Liver (tissue), 9 donors: ENCODE data around the gene KCNMB1. TPM values are rescaled to one million over a fixed set of nuclear protein-coding genes. Genes with fewer than 3 reads are reported as not detected.

ENCODE experiments used
- DNase-seq: peaks from one replicate; pipeline ENCODE4 v3.0.0-alpha.2; 2017; ENCODE audit warnings: low spot score
- H3K27ac ChIP-seq, 2 donors: one replicate each; pipeline ENCODE4 v1.7.0; 2013; ENCODE audit warnings: inconsistent platforms in 2 of 2, low read length in 2 of 2, control low read depth in 1 of 2, low read depth in 1 of 2, mild to moderate bottlenecking in 1 of 2
- H3K27me3 ChIP-seq, 4 donors: one replicate each; pipeline versions ENCODE4 v1.6.1 to v1.7.0; 2013; ENCODE audit warnings: low read length in 3 of 4, inconsistent platforms in 1 of 4, mild to moderate bottlenecking in 1 of 4, moderate library complexity in 1 of 4; ENCODE audit not compliant: control insufficient read depth in 4 of 4, insufficient read depth in 4 of 4
- H3K36me3 ChIP-seq, 4 donors: one replicate each; pipeline versions ENCODE4 v1.6.1 to v1.7.0; 2013; ENCODE audit warnings: low read length in 3 of 4, mild to moderate bottlenecking in 3 of 4, low read depth in 1 of 4, moderate library complexity in 1 of 4; ENCODE audit not compliant: control insufficient read depth in 4 of 4, insufficient read depth in 3 of 4
- H3K4me1 ChIP-seq, 4 donors: one replicate each; pipeline versions ENCODE4 v1.6.1 to v1.7.0; 2013; ENCODE audit warnings: low read length in 3 of 4, mild to moderate bottlenecking in 3 of 4, moderate library complexity in 1 of 4; ENCODE audit not compliant: control insufficient read depth in 4 of 4, insufficient read depth in 4 of 4
- H3K4me3 ChIP-seq, 3 donors: one replicate each; pipeline versions ENCODE4 v1.6.1 to v1.7.0; 2013; ENCODE audit warnings: low read length in 3 of 3, control low read depth in 1 of 3, low read depth in 1 of 3, mild to moderate bottlenecking in 1 of 3
- H3K9ac ChIP-seq, 2 donors: one replicate each; pipeline ENCODE4 v1.7.0; 2013; ENCODE audit warnings: low read length in 2 of 2, mild to moderate bottlenecking in 2 of 2, moderate library complexity in 2 of 2, control low read depth in 1 of 2, low read depth in 1 of 2
- H3K9me3 ChIP-seq, 4 donors: one replicate each; pipeline versions ENCODE4 v1.6.1 to v1.7.0; 2013; ENCODE audit warnings: low read length in 3 of 4; ENCODE audit not compliant: control insufficient read depth in 4 of 4
- CTCF ChIP-seq: fragments of 150-350 bp; IDR thresholded peaks from 2 replicates; pipeline ENCODE4 v1.5.1; 2017; ENCODE audit warnings: improper control_type of control experiment, low read depth, low read length; ENCODE audit not compliant: missing input control
- EGR1 ChIP-seq, 2 donors: IDR thresholded peaks; 2 replicates each; pipeline ENCODE4 v1.6.1; 2016 to 2018; ENCODE audit warnings: antibody characterized with exemption in 2 of 2, low read depth in 2 of 2
- FOXA1 ChIP-seq: IDR thresholded peaks from 2 replicates; pipeline ENCODE4 v1.6.1; 2016; ENCODE audit warnings: antibody characterized with exemption
- FOXA2 ChIP-seq: IDR thresholded peaks from 2 replicates; pipeline ENCODE4 v1.6.1; 2016; ENCODE audit warnings: antibody characterized with exemption
- GABPA ChIP-seq, 2 donors: IDR thresholded peaks in 1 of 2; conservative IDR thresholded peaks in 1 of 2; 2 replicates each; pipeline ENCODE4 v1.6.1; 2016; ENCODE audit warnings: antibody characterized with exemption in 2 of 2, mild to moderate bottlenecking in 1 of 2, moderate library complexity in 1 of 2
- HNF4A ChIP-seq, 2 donors: conservative IDR thresholded peaks; 2 replicates each; pipeline ENCODE4 v1.6.1; 2016; ENCODE audit warnings: antibody characterized with exemption in 2 of 2, mild to moderate bottlenecking in 2 of 2
- HNF4G ChIP-seq: IDR thresholded peaks from 2 replicates; pipeline ENCODE4 v1.6.1; 2016; ENCODE audit warnings: antibody characterized with exemption
- JUND ChIP-seq, 2 donors: IDR thresholded peaks; 2 replicates each; pipeline ENCODE4 v1.6.1; 2016; ENCODE audit warnings: antibody characterized with exemption in 2 of 2
- NR2F2 ChIP-seq: IDR thresholded peaks from 2 replicates; pipeline ENCODE4 v1.6.1; 2016; ENCODE audit warnings: antibody characterized with exemption
- RAD21 ChIP-seq, 2 donors: IDR thresholded peaks; 2 replicates each; pipeline ENCODE4 v1.6.1; 2016; ENCODE audit warnings: antibody characterized with exemption in 2 of 2, mild to moderate bottlenecking in 2 of 2
- REST ChIP-seq: IDR thresholded peaks from 2 replicates; pipeline ENCODE4 v1.6.1; 2016; ENCODE audit warnings: antibody characterized with exemption, mild to moderate bottlenecking
- RXRA ChIP-seq, 2 donors: IDR thresholded peaks; 2 replicates each; pipeline ENCODE4 v1.6.1; 2017 to 2018; ENCODE audit warnings: antibody characterized with exemption in 2 of 2, mild to moderate bottlenecking in 1 of 2
- SP1 ChIP-seq: IDR thresholded peaks from 2 replicates; pipeline ENCODE4 v1.6.1; 2018; ENCODE audit warnings: antibody characterized with exemption, mild to moderate bottlenecking
- TAF1 ChIP-seq: conservative IDR thresholded peaks from 2 replicates; pipeline ENCODE4 v1.6.1; 2016; ENCODE audit warnings: antibody characterized with exemption, mild to moderate bottlenecking
- YY1 ChIP-seq: IDR thresholded peaks from 2 replicates; pipeline ENCODE4 v1.6.1; 2016; ENCODE audit warnings: antibody characterized with exemption, mild to moderate bottlenecking
- WGBS: extraction: QIAGEN DNeasy Blood & Tissue Kit; methylation state at CpG from one replicate; pipeline ENCODE4 v1.1.7; 2013; 5-methylcytosine and 5-hydroxymethylcytosine counted together
- polyA plus RNA-seq, 2 donors: library from polyadenylated mRNA; stranded (reverse) in 1 of 2; unstranded in 1 of 2; fragments of 200-250 nt in 1 of 2; fragments of >200 nt in 1 of 2; fragmentation: Nextera tagmentation in 1 of 2; extraction: Ambion mirVana in 1 of 2; gene quantifications; one replicate each; pipeline versions ENCODE4 v1.2.1 to v1.2.3, GENCODE V29; 2013 to 2015
- total RNA-seq, 2 donors: library from RNA; depleted of rRNA; stranded (reverse); fragments of >200 nt; gene quantifications; one replicate each; pipeline ENCODE4 v1.2.3, GENCODE V29; 2014
- TF ChIP-seq, protein P1 (sequence below): IDR thresholded peaks from 2 replicates; pipeline ENCODE4 v1.6.1; 2016; ENCODE audit warnings: antibody characterized with exemption
- TF ChIP-seq, protein P2 (sequence below): IDR thresholded peaks from 2 replicates; pipeline ENCODE4 v1.6.1; 2016; ENCODE audit warnings: antibody characterized with exemption
- TF ChIP-seq, protein P3 (sequence below): IDR thresholded peaks from 2 replicates; pipeline ENCODE4 v1.6.1; 2016; ENCODE audit warnings: antibody characterized with exemption
- donor health status: healthy.
- donor health status: healthy.
- donor health status: healthy.
- donor health status: healthy.
- donor health status: healthy.

Gene KCNMB1
- total and polyA plus RNA-seq, 4 donors = 0.04 to 0.31 (median 0.20) TPM

- Histone ChIP-seq H3K27ac (peak overlapping the region; percentile 19 to 49), H3K36me3 (no peaks in the 10 kb centered on the region), H3K9me3 (no peaks in the 10 kb centered on the region), H3K4me1 (peaks cover 0 to 2% (median 0%) of the 10 kb centered on the region in 4 donors), H3K9ac (no peak overlapping the region), H3K4me3 (no peak overlapping the region), H3K27me3 (no peaks in the 10 kb centered on the region)
- DNase-seq = no peak
- 44% methylated on average over 11 of the region's 11 CpGs for WGBS
- TF ChIP-seq, protein P1, sequence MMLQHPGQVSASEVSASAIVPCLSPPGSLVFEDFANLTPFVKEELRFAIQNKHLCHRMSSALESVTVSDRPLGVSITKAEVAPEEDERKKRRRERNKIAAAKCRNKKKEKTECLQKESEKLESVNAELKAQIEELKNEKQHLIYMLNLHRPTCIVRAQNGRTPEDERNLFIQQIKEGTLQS = no peak
- TF ChIP-seq SP1 = no peak
- TF ChIP-seq RAD21 (IDR thresholded peaks at IDR 0.05) = no peak
These were observed 55.8 kb downstream of the KCNMB1 start for GRCh38 chr5:170333161-170333910.

DNA sequence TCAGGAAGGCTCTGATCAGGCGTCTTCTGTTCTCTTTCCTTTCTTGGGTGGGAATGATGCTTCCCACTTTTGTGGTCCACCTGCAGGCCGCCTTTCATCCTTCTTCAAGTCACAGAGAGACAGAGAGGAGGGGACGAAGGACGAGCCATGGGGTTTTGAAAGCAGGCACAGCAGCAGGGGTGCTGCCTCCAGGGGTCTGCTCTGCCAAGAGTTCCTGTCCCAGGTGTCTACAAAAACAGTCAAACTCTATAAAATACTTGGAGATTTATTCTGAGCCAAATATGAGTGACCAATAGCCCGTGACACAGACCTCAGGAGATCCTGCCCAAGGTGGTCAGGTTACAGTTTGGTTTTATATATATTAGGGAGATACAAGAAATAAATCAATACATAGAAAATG lies 57.1 kb downstream of the KCNMB1 start:
- no peaks in the 10 kb centered on the region for H3K36me3 ChIP-seq
- 75% methylated on average over 5 of the region's 5 CpGs for WGBS
- no peak overlapping the region for H3K27ac ChIP-seq
- no peaks in the 10 kb centered on the region for H3K27me3 ChIP-seq
- H3K9me3 ChIP-seq = no peaks in the 10 kb centered on the region
- no peak for DNase-seq
- no peak overlapping the region for H3K9ac ChIP-seq
- peaks cover 0 to 2% (median 0%) of the 10 kb centered on the region in 4 donors for H3K4me1 ChIP-seq
- no peak overlapping the region for H3K4me3 ChIP-seq
- no peak for TF ChIP-seq NR2F2
- no peak for TF ChIP-seq HNF4A (conservative IDR thresholded peaks at IDR 0.05)
- TF ChIP-seq TAF1 = no peak
- no peak for TF ChIP-seq HNF4G
- TF ChIP-seq RXRA (IDR thresholded peaks at IDR 0.05) = no peak
- no peak for TF ChIP-seq YY1
- no peak for TF ChIP-seq GABPA (IDR thresholded peaks at IDR 0.05 in 1 of 2, conservative IDR thresholded peaks at IDR 0.05 in 1 of 2)
- no peak for TF ChIP-seq SP1
- TF ChIP-seq, protein P2, sequence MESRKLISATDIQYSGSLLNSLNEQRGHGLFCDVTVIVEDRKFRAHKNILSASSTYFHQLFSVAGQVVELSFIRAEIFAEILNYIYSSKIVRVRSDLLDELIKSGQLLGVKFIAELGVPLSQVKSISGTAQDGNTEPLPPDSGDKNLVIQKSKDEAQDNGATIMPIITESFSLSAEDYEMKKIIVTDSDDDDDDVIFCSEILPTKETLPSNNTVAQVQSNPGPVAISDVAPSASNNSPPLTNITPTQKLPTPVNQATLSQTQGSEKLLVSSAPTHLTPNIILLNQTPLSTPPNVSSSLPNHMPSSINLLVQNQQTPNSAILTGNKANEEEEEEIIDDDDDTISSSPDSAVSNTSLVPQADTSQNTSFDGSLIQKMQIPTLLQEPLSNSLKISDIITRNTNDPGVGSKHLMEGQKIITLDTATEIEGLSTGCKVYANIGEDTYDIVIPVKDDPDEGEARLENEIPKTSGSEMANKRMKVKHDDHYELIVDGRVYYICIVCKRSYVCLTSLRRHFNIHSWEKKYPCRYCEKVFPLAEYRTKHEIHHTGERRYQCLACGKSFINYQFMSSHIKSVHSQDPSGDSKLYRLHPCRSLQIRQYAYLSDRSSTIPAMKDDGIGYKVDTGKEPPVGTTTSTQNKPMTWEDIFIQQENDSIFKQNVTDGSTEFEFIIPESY = no peak
- no peak for TF ChIP-seq REST
- TF ChIP-seq, protein P3, sequence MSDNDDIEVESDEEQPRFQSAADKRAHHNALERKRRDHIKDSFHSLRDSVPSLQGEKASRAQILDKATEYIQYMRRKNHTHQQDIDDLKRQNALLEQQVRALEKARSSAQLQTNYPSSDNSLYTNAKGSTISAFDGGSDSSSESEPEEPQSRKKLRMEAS = no peak
- TF ChIP-seq JUND (IDR thresholded peaks at IDR 0.05) = no peak
- no peak for TF ChIP-seq FOXA2
- no peak for TF ChIP-seq EGR1 (IDR thresholded peaks at IDR 0.05; ENCODE audit: low read depth in 2 of 2)
- no peak for TF ChIP-seq CTCF
- no peak for TF ChIP-seq FOXA1
